CD4-positive, alpha-beta memory T cell (primary cell): ENCODE measurements around the gene DIP2A. TPM values are rescaled to one million over a fixed set of nuclear protein-coding genes. Genes with fewer than 3 reads are reported as not detected.

Experiments used
- CTCF ChIA-PET: fragments of 350-600 bp; sonication (Branson Sonifier 250); formaldehyde crosslinking; loops from one replicate; lab custom pipeline; 2021; ENCODE audit warnings: inconsistent platforms; ENCODE audit not compliant: partially characterized antibody; lab: Charles Lee
- POLR2A ChIA-PET: fragments of 350-600 bp; sonication (Branson Sonifier 250); formaldehyde crosslinking; loops from one replicate; lab custom pipeline; 2021; ENCODE audit not compliant: partially characterized antibody; lab: Charles Lee
- DNase-seq, 5 donors: peaks; one replicate each; pipeline versions ENCODE4 v3.0.0 to v3.0.0-alpha.2; 2020 to 2022; ENCODE audit warnings: mixed read lengths in 1 of 5
- H3K27ac ChIP-seq: one replicate; pipeline ENCODE4 v1.7.0; 2013; ENCODE audit warnings: low read depth, low read length
- H3K27me3 ChIP-seq: 2 replicates; pipeline ENCODE4 v1.7.0; 2013; ENCODE audit warnings: mild to moderate bottlenecking, low read length, moderate library complexity; ENCODE audit not compliant: insufficient read depth
- H3K36me3 ChIP-seq: 2 replicates; pipeline ENCODE4 v1.7.0; 2013; ENCODE audit warnings: mild to moderate bottlenecking, low read length, moderate library complexity; ENCODE audit not compliant: insufficient read depth
- H3K4me1 ChIP-seq: 2 replicates; pipeline ENCODE4 v1.7.0; 2013; ENCODE audit warnings: mild to moderate bottlenecking, low read length, moderate library complexity; ENCODE audit not compliant: insufficient read depth
- H3K4me3 ChIP-seq, 2 donors: one replicate each; pipeline ENCODE4 v1.7.0; 2013; ENCODE audit warnings: low read length in 2 of 2, mild to moderate bottlenecking in 1 of 2
- H3K9me3 ChIP-seq, 2 donors: one replicate each; pipeline ENCODE4 v1.7.0; 2013; ENCODE audit warnings: low read length in 2 of 2, control low read depth in 1 of 2; ENCODE audit not compliant: control insufficient read depth in 1 of 2
- H3K27ac Mint-ChIP-seq, 7 donors: one replicate each; pipeline ENCODE4 v1.8.0; 2020 to 2021; ENCODE audit warnings: mixed read lengths in 7 of 7, mild to moderate bottlenecking in 6 of 7, inconsistent platforms in 3 of 7, moderate library complexity in 3 of 7
- H3K27me3 Mint-ChIP-seq, 2 donors: one replicate each; pipeline ENCODE4 v1.8.0; 2020 to 2021; ENCODE audit warnings: mixed read lengths in 2 of 2
- H3K36me3 Mint-ChIP-seq, 2 donors: one replicate each; pipeline ENCODE4 v1.8.0; 2020 to 2021; ENCODE audit warnings: mixed read lengths in 2 of 2, inconsistent platforms in 1 of 2, mild to moderate bottlenecking in 1 of 2
- H3K4me1 Mint-ChIP-seq, 4 donors: one replicate each; pipeline ENCODE4 v1.8.0; 2020 to 2021; ENCODE audit warnings: mixed read lengths in 4 of 4, mild to moderate bottlenecking in 1 of 4
- H3K4me3 Mint-ChIP-seq, 8 donors: one replicate each; pipeline ENCODE4 v1.8.0; 2020 to 2021; ENCODE audit warnings: mixed read lengths in 8 of 8, mild to moderate bottlenecking in 7 of 8, moderate library complexity in 6 of 8, inconsistent platforms in 3 of 8
- H3K9me3 Mint-ChIP-seq, 8 donors: one replicate each; pipeline ENCODE4 v1.8.0; 2020 to 2021; ENCODE audit warnings: mixed read lengths in 8 of 8, mild to moderate bottlenecking in 5 of 8, inconsistent platforms in 3 of 8, moderate library complexity in 1 of 8
- intact Hi-C: fragments of 100-400 bp; cut with micrococcal nuclease; formaldehyde crosslinking; loops from one replicate; pipeline ENCODE4 v1.15.1; 2023
- polyA plus RNA-seq, 2 donors: library from polyadenylated mRNA; unstranded; fragments of 300-500 nt; fragmentation: Illumina TruSeq; gene quantifications; one replicate each; pipeline ENCODE4 v1.2.3, GENCODE V29; 2021
- total RNA-seq, 2 experiments: library from RNA; stranded (reverse); gene quantifications; one replicate each; pipeline ENCODE4 v1.2.3, GENCODE V29; 2021

Gene DIP2A
- total and polyA plus RNA-seq, 4 experiments from 2014 or later = 14.1 to 95.9 (median 56.2) TPM

DNA sequence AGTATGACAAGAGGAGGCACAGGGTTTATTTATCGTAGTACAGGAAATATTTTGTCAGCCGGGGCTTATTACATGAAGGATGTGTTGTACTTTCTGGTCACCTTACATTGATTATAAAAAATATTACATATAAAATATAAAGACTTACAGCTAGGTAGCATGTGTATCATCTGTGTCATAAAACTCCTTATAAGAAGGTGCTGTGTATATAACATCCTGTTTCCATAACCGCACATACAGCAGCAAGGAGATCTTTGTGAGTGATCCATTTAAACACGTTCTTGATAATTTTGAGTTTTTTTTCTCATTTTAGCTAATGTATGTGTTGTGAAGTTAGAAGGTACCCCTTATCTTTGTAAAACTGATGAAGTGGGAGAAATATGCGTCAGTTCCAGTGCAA is 86.1 kb downstream of the DIP2A start:
- Mint-ChIP-seq H3K27me3 (no peaks in the 10 kb centered on the region), H3K36me3 (peaks cover 66 to 67% of the 10 kb centered on the region in 2 donors), H3K9me3 (no peaks in the 10 kb centered on the region), H3K4me3 (peak overlapping the region in 2 of 8 donors; percentile 20 to 65), H3K4me1 (peaks cover 35 to 83% (median 43%) of the 10 kb centered on the region in 4 donors), H3K27ac (peak overlapping the region in 6 of 7 donors; percentile 54 to 89 (median 78))
- Histone ChIP-seq H3K36me3 (peaks cover 49% of the 10 kb centered on the region), H3K4me1 (peaks cover 63% of the 10 kb centered on the region), H3K4me3 (no peak overlapping the region), H3K27me3 (no peaks in the 10 kb centered on the region), H3K27ac (no peak overlapping the region), H3K9me3 (no peaks in the 10 kb centered on the region)
- DNase-seq = no peak
- CTCF ChIA-PET = no interaction called here
- POLR2A ChIA-PET = no interaction called here
- intact Hi-C loops = no loop called here

DNA sequence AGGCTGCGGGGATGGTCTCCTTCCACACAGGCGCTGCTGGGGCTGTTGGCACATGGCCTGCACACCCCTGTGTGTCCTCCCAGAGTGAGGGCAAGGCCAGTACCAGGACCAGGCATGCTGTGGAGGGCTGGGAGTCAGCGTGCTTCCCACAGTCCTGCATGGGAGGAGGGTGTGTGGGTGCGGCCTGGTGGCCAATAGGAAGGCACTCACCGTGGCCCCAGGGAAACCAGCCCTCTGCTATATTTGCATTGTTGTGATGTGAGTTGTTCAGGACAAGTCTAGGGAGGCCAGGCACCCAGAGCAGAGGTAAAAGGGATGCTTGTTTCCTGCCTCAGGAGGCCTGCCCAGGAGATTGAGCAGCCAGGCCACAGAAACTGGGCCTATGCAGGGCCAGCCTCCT is 86.7 kb downstream of the DIP2A start:
- ChIA-PET CTCF (no interaction called here), POLR2A (no interaction called here)
- Mint-ChIP-seq H3K27me3 (no peaks in the 10 kb centered on the region), H3K4me3 (peak overlapping the region in 1 of 8 donors; percentile 60), H3K4me1 (peaks cover 37 to 83% (median 44%) of the 10 kb centered on the region in 4 donors), H3K9me3 (no peaks in the 10 kb centered on the region), H3K36me3 (peaks cover 64 to 66% of the 10 kb centered on the region in 2 donors), H3K27ac (peak overlapping the region in 6 of 7 donors; percentile 29 to 89 (median 58))
- no peak overlapping the region for H3K27ac ChIP-seq
- peaks cover 63% of the 10 kb centered on the region for H3K4me1 ChIP-seq
- intact Hi-C loops = no loop called here
- H3K4me3 ChIP-seq = no peak overlapping the region
- H3K27me3 ChIP-seq = no peaks in the 10 kb centered on the region
- no peak for DNase-seq
- H3K36me3 ChIP-seq = peaks cover 45% of the 10 kb centered on the region
- no peaks in the 10 kb centered on the region for H3K9me3 ChIP-seq

DNA sequence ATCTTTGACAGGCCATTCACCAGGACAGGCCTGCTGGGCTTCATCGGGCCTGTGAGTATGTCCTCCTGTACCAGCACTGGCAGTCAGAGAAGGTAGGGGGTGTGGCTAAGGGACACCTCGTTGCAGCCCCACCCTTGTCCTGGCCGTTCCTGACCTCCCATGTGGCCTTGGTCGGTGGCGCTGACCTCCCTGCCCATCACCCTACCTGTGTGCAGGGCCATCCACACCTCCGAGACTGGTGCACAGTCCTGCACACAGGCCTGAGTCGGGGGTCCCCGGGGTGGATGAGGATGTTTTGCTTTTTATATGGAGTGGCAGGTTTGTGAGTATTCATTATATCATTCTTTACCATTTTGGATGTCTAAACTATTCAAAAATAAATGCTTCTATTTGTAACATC is 87.2 kb downstream of the DIP2A start:
- POLR2A ChIA-PET = no interaction called here
- H3K36me3 ChIP-seq = peaks cover 45% of the 10 kb centered on the region
- no peak overlapping the region for H3K27ac ChIP-seq
- Mint-ChIP-seq H3K27ac (peak overlapping the region in 3 of 7 donors; percentile 37 to 52 (median 51)), H3K9me3 (no peaks in the 10 kb centered on the region), H3K4me3 (peak overlapping the region in 1 of 8 donors; percentile 20), H3K36me3 (peaks cover 63 to 65% of the 10 kb centered on the region in 2 donors), H3K4me1 (peaks cover 42 to 84% (median 48%) of the 10 kb centered on the region in 4 donors), H3K27me3 (no peaks in the 10 kb centered on the region)
- DNase-seq = no peak
- intact Hi-C loops = no loop called here
- no peak overlapping the region for H3K4me3 ChIP-seq
- no peaks in the 10 kb centered on the region for H3K27me3 ChIP-seq
- H3K9me3 ChIP-seq = no peaks in the 10 kb centered on the region
- H3K4me1 ChIP-seq = peaks cover 65% of the 10 kb centered on the region
- CTCF ChIA-PET = no interaction called here

DNA sequence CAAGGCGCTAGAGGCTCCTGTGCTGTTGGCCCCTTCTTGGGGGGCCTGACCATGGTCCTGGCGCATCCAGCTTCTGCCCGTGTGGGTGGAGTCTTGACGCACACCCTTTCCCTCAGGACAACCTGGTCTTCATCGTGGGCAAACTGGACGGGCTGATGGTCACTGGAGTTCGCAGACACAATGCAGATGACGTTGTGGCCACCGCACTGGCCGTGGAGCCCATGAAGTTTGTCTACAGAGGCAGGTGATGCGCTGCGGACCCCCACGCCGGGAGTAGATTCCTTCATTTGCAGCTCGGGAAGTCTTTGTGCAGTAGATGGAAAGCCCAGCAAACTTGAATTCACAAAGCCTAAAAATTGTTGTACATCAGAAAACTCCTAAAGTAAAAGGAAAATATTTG is 88.1 kb downstream of the DIP2A start:
- Histone ChIP-seq H3K9me3 (no peaks in the 10 kb centered on the region), H3K4me3 (no peak overlapping the region), H3K27me3 (no peaks in the 10 kb centered on the region), H3K36me3 (peaks cover 38% of the 10 kb centered on the region), H3K4me1 (peaks cover 65% of the 10 kb centered on the region), H3K27ac (no peak overlapping the region)
- ChIA-PET CTCF (no interaction called here), POLR2A (interaction anchor here (1.5 to 6.6 kb wide), 2 partner anchors 14 to 46 kb away, joined by 4 to 44 read pairs; no protein-coding TSS in a partner anchor)
- no peaks in the 10 kb centered on the region for H3K9me3 Mint-ChIP-seq
- H3K27me3 Mint-ChIP-seq = no peaks in the 10 kb centered on the region
- peak overlapping the region in 4 of 7 donors; percentile 17 to 68 (median 42) for H3K27ac Mint-ChIP-seq
- peaks cover 60 to 61% of the 10 kb centered on the region in 2 donors for H3K36me3 Mint-ChIP-seq
- H3K4me1 Mint-ChIP-seq = peaks cover 43 to 83% (median 54%) of the 10 kb centered on the region in 4 donors
- intact Hi-C loops = no loop called here
- H3K4me3 Mint-ChIP-seq = no peak overlapping the region
- DNase-seq = no peak

DNA sequence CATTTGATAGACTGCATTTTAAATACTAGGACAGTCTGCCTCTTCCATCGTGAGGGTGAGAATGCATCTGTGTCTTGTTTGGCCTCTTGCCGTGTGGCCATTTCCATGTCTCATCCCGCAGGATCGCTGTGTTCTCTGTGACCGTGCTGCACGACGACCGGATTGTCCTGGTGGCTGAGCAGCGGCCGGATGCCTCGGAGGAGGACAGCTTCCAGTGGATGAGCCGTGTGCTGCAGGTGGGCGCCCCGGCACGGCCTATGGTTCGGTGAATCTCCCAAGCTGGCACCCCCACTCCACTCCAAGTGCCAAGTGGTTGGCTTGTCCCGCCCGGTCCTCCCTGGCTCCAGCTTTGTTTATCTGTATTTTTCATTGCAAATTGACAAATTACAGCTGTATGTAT is 91.0 kb downstream of the DIP2A start:
- Histone ChIP-seq H3K27me3 (no peaks in the 10 kb centered on the region), H3K36me3 (peaks cover 24% of the 10 kb centered on the region), H3K9me3 (no peaks in the 10 kb centered on the region), H3K4me1 (peaks cover 60% of the 10 kb centered on the region), H3K4me3 (no peak overlapping the region), H3K27ac (no peak overlapping the region)
- intact Hi-C loops = loop anchor here (1.0 kb wide), 1 partner anchor 10 kb away; no protein-coding TSS in a partner anchor
- ChIA-PET CTCF (no interaction called here), POLR2A (interaction anchor here (0.9 to 8.3 kb wide), 3 partner anchors 11 to 92 kb away, joined by 3 to 105 read pairs (median 44); partner anchors contain the start of gene PRMT2)
- H3K9me3 Mint-ChIP-seq = no peaks in the 10 kb centered on the region
- H3K4me3 Mint-ChIP-seq = no peak overlapping the region
- H3K27me3 Mint-ChIP-seq = no peaks in the 10 kb centered on the region
- peaks cover 43 to 85% (median 58%) of the 10 kb centered on the region in 4 donors for H3K4me1 Mint-ChIP-seq
- DNase-seq = no peak
- peaks cover 47% of the 10 kb centered on the region in 2 donors for H3K36me3 Mint-ChIP-seq
- H3K27ac Mint-ChIP-seq = peak overlapping the region; percentile 29 to 99 (median 97)

DNA sequence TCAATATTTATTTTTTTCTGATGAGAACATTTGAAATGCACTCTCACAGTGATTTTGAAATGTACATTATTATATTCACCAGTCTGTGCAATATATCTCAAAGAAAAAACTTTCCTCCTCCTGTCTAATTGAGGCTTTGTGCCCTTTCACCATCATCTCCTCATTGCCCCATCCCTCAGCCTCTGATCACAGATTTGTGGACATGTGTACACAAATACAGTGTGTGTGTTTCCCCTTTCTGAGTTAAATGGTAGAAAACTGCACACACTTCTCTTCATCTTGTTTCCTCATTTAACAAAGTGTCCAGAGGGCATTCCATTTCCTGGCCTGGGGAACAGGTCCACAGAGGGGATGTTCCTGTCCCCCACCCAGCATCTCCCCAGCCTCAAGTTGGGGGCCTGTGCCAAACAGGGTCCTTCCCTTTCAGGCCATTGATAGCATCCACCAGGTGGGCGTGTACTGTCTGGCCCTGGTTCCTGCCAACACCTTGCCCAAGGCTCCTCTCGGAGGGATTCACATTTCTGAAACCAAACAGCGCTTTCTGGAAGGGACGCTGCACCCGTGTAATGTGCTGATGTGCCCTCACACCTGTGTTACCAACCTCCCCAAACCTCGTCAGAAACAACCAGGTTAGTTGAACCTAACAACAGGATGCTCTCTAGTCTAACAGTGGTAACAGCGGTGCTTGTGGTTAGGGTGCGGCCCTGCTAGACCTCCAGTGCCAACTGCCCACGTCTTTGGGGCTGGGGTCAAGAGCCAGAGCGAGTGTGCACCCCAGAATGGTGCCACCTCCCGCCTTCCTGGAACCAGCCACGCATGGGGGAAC is 91.6 kb downstream of the DIP2A start:
- intact Hi-C loops = loop anchor here (1.0 kb wide), 1 partner anchor 9 kb away; no protein-coding TSS in a partner anchor
- H3K27ac Mint-ChIP-seq = peak overlapping the region; percentile 91 to 99 (median 98)
- peaks cover 41 to 47% of the 10 kb centered on the region in 2 donors for H3K36me3 Mint-ChIP-seq
- DNase-seq = peak; percentile 80 to 88 (median 82)
- H3K4me1 ChIP-seq = peaks cover 60% of the 10 kb centered on the region
- POLR2A ChIA-PET = interaction anchor here (1.1 to 8.3 kb wide), 8 partner anchors 10 to 85 kb away, joined by 3 to 105 read pairs (median 8); partner anchors contain the start of gene PRMT2
- H3K27me3 Mint-ChIP-seq = no peaks in the 10 kb centered on the region
- H3K36me3 ChIP-seq = peaks cover 24% of the 10 kb centered on the region
- CTCF ChIA-PET = interaction anchor here (0.7 to 2.4 kb wide), 5 partner anchors 9 to 87 kb away, joined by 3 to 13 read pairs (median 5); partner anchors contain the start of gene PRMT2
- H3K4me3 Mint-ChIP-seq = peak overlapping the region; percentile 53 to 87 (median 66)
- peak overlapping the region; percentile 58 for H3K27ac ChIP-seq
- H3K9me3 ChIP-seq = no peaks in the 10 kb centered on the region
- H3K4me1 Mint-ChIP-seq = peaks cover 39 to 83% (median 53%) of the 10 kb centered on the region in 4 donors
- peak overlapping the region in 1 of 2 donors; percentile 21 for H3K4me3 ChIP-seq
- H3K9me3 Mint-ChIP-seq = no peaks in the 10 kb centered on the region
- no peaks in the 10 kb centered on the region for H3K27me3 ChIP-seq
